HTERT RPE-1 (cell line): ENCODE data around the gene FAM216A.
"Not testable (repeated sequence)": the region's sequence is repeated elsewhere in the genome, so short reads cannot be mapped to it uniquely, and the experiment has no call there.

Experiments
- in situ Hi-C: fragments of 300-500 bp; cut with MboI; formaldehyde crosslinking; loops from 4 replicates; pipeline ENCODE4 v1.14.3; 2020; ENCODE audit warnings: low sequenced_read_pairs

Gene FAM216A, protein sequence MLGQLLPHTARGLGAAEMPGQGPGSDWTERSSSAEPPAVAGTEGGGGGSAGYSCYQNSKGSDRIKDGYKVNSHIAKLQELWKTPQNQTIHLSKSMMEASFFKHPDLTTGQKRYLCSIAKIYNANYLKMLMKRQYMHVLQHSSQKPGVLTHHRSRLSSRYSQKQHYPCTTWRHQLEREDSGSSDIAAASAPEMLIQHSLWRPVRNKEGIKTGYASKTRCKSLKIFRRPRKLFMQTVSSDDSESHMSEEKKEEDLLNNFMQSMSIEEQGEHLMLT

DNA sequence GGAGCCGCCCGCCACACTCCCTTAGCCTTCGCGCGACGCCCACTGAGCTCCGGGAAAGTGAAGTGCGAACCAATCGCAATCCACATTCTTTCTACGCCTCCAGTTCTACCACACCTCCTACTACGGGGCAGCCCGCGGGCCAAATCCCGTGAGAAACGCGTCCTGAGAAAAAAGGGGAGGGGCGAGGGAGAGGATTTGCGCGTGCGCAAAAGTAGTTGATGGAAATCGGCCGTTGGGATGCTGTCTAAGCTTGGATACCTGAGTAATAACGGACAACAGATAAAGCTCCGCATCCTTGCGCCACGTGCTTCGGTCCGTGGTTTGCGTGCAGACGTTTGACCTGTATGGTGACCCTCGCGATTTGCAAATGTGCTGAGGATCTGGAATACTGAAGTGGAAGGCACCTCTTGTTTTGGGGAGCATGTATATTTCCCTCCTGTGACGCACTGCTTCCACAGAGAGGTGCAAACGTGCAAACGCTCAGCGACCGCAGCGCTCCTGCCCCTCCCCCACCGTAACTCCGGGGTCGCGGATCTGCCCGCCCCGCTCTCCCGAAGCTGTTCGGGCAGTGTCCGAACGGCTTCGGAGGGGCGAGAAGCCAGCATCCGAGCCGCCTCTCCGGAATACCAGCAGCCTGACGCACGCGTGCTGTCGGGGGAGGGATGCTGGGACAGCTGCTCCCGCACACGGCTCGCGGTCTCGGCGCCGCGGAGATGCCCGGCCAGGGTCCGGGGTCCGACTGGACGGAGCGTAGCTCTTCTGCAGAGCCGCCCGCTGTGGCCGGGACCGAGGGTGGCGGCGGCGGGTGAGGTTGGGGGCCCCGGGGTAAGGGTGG lies at the start of gene FAM216A, which contains the start of gene GPN3:
TSS of gene FAM216A (plus strand) at position 632 of the 835 bp plus-strand sequence. CDS start at position 663, 31 bp downstream.
TSS of gene GPN3 (minus strand) at position 44 of the 835 bp plus-strand sequence. CDS start 54 bp downstream, outside the sequence.
- in situ Hi-C loops: no loop called here

GRCh38 chr12:110420644-110421043 lies 48.0 kb upstream of the FAM216A start:
- in situ Hi-C loops: not testable (repeated sequence)

- in situ Hi-C loops: no loop called here
Measured at GRCh38 chr12:110421159-110421661, 47.4 kb upstream of the FAM216A start.

DNA sequence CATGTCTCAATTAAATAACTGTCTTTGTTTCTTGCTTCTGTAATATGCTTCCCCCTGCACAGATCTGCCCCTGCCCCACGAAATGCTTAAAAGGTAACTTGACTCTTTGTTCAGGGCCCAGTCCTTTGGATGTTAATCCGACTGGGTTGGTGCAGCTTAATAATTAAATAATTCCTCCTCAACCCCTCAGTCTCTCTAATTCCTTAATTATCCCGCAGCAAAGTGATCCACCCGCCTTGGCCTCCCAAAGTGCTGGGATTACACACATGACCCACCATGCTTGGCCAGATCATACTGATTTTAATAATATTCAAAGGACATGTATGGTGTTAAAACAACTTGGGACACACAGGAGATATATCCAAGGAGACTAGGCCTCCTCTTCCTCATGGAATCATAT lies 46.9 kb upstream of the FAM216A start:
- in situ Hi-C loops: no loop called here

DNA sequence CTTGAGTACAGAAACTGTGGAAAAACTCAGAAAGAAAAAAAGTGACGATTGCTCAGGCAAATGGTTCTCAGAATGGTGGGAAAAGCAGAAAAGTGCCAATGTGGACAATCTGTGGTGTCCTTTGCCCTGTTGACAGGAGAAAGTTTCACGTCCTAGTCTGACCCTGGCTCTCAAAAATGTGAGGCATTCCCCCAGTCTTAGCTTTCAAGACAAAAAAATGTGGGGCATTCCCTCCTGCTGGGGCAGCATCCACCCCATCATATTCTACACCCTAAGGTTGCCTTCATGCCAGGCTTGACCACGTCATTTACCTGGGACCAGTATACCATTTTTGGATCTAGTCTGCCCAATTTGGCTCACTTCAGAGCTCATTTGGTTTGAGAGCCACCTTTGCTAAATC lies 44.4 kb upstream of the FAM216A start:
- in situ Hi-C loops: no loop called here

DNA sequence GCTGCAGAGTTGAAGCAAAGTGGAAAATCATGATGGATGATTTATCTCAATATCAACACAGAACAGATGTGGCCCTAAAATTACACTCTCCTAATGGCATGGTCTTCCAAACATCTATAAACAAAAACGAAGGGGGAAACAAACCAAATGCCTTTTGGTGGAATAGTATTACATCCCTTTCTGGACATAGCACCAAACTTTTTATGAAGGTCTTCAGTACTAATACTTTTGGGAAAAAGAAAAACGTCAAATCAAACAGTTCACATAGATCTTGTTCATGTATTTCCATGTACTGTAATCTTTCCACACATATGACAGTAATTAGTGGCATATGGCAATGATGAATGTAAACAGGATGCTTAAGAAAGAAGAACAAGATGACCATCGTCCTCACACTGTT lies 42.2 kb upstream of the FAM216A start:
- in situ Hi-C loops: no loop called here

DNA sequence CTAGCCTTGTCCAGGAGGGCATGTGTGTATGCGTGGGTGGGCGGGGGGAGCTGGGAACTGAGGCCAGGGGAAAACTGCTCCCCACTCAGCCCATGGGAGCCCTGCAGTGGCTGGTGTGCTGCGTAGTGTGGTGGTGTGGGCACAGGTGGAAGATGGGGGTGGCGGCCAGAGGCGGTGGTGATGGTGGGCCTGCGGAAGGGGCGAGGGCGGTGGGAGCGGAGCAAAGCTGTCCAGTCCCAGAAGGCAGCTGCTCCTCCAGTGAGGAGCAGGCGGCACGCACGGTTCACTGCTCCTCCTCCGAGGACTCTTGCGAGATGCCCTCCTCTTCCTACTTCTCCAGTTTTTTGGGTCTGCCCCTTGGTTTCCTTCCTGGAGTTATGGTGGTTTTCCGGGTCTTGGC lies 39.0 kb upstream of the FAM216A start:
- in situ Hi-C loops: not testable (repeated sequence)

DNA sequence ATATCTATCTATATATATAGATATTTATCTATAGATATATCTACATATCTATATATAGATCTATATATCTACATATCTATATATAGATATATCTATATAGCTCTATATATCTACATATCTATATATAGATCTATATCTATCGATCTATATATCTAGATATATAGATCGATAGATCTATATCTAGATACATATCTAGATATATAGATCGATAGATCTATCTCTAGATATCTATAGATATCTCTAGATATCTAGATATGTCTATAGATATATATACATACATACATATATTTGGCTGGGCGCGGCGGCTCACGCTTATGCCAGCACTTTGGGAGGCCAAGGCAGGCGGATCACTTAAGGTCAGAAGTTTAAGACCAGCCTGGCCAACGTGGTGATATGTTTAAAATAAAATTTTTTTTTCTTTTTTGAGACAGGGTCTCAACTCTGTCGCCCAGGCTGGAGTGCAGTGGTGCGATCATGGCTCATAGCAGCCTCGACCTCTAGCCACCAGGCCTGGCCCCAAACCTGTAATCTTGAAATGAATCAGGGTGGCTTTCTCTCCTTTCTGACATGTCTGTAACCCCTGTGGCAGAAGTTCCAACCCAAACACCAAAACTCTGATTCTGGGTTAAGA lies 36.6 kb upstream of the FAM216A start:
- in situ Hi-C loops: no loop called here

DNA sequence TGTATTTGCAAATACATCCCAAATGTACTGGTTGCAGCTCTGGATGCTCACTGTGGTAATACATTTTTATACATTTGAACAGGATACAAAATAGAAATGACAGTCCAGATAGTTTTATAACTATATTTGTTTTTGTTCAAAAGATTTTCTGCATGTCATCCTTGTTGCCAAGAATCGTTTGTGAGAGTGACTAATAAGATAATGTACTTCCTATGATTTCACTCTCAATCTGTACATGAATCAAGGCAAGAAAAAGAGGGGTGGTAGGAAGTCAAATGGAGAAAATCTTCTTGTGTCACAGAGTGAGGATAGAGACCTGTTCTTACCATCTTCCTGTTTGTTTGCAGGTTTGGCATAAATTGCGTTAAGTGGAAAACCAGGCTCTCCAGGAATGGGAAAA lies 32.4 kb upstream of the FAM216A start:
- in situ Hi-C loops: no loop called here

DNA sequence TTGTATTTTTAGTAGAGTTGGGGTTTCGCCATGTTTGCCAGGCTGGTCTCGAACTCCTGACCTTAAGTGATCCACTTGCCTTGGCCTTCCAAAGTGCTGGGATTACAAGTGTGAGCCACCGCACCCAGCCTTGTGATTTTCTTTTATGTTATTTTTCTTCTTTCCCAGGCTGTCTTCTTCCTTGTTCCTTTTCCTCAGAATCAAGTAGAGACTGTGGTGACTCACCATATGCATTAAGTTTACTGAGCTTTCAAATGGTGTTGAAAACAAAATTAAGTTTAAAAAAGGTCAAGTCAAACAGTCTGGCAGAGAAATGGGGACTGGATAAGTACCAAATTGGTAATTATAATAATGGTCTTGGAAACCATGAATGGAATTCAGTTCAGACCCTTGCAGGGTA lies 24.2 kb upstream of the FAM216A start:
- in situ Hi-C loops: no loop called here

DNA sequence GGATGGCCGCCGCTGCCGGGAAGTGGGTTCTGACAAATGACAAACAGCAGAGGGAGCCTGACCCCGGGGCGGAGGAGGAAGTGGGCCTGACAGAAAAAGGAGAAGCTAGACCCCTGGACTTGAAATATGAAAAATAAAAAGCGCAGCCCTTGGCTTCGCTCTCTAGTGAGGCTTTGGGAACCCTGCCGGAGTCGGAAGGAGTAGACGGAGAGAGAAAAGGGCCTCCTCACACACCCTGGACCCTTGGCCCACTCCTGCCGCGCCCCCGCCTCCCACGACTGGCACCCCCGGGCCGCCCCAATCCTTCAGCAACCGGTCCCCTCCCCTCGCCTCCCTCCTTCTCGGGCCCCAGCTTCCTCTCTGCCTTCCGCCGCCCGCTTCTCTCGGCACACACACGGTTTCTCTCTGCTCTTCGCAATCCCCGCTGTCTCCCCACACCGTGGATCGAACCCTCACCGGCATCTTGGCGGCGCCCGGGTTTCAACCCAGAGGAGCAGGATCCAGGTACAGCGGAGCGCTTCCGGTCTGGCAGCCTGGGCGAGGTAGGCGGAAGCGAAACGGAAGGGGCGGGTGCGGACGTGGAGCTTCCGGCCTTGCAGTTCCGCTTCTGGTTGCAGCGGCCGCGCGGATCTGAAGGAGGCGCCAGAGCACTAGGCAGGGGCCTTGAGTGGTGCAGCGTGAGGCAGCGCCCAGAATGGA lies 18.7 kb upstream of the FAM216A start, which contains the start of gene ARPC3:
TSS of gene ARPC3 (minus strand) at position 539 of the 699 bp plus-strand sequence. CDS start at position 462, 77 bp downstream.
- in situ Hi-C loops: no loop called here

- in situ Hi-C loops: no loop called here
Measured at GRCh38 chr12:110451263-110451662, 17.4 kb upstream of the FAM216A start.

GRCh38 chr12:110453569-110454296 lies 14.9 kb upstream of the FAM216A start:
- in situ Hi-C loops: no loop called here

GRCh38 chr12:110458756-110459155 lies 9.9 kb upstream of the FAM216A start:
- in situ Hi-C loops: no loop called here

GRCh38 chr12:110461189-110461588 lies 7.5 kb upstream of the FAM216A start:
- in situ Hi-C loops: not testable (repeated sequence)

DNA sequence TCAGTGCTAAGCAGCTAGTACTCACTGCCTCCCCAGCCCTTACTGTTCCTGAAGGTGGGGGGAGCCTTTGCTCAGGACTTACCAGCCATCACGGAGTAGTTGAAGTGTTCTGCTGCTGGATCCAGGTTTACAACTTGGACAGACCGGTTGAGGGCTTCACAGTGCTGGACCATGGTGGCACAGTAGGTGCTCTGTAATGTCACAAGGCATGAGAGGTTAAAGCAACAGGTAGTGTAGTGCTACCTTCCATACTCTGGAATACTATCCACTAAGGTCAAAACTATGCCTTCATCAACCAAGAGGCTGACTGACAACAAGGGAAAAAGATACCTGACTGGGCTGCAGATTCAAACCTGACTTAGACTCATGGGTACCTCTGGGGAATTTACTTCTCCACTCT lies 3.6 kb upstream of the FAM216A start:
- in situ Hi-C loops: no loop called here

GRCh38 chr12:110465765-110466164 lies 2.9 kb upstream of the FAM216A start:
- in situ Hi-C loops: not testable (repeated sequence)

DNA sequence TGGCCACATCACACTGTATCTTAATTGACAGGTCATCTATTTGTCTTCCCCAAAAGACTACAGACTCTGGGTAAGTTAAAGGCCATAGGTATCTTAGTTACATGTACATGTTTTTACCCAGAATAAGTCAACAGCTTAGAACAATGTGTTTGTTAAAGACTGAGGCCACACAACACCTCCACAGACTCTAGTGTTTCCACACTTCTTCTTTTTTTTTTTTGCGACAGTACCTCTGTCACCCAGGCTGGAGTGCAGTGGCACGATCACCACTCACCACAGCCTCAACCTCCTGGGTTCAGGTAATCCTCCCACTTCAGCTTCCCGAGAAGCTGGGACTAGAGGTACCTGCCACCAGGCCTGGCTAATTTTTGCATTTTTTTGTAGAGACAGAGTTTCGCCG lies 1.9 kb upstream of the FAM216A start:
- in situ Hi-C loops: no loop called here

DNA sequence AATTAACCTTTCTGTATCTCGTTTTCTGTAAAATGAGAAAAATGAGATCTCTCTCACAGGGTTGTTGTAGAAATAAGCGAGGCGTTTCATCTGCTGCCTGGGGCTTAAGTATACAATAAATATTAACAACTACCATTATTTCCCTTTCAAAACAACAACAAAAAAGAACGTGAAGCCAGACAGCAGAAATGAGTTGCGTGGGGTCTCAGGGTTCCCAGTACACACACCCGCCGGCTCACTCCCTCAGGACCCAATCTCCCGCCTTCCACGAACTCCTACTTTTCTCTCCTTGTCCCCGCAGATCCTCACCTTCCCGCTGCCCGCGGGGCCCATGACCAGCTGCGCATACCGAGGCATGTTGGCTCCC lies 815 bp upstream of the FAM216A start:
- in situ Hi-C loops: no loop called here

DNA sequence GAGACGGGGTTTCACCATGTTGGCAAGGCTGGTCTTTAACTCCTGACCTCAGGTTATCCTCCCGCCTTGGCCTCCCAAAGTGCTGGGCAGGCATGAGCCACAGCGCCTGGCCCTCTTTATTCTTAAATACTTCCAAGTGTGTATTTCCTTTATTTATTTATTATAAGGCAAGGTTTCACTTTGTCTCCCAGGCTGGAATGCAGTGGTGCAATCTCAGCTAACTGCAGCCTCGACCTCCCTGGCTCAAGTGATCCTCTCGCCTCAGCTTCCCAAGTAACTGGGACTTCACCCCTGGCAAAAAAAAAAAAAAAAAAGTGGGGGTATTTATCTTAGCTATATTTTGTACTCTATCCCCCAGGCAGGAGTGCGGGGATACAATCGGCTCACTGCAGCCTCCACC lies 6.8 kb downstream of the FAM216A start:
- in situ Hi-C loops: no loop called here
